Right cardiac atrium (tissue), 5 donors: ENCODE data around the gene PLCB1. TPM values are rescaled to one million over a fixed set of nuclear protein-coding genes. Genes with fewer than 3 reads are reported as not detected.

Experiments used
- ATAC-seq, 2 donors: fragments of 200-7000 bp; cut with Tn5 transposase; one replicate each; pipeline versions ENCODE4 v1.8.0 to v1.9.1; 2020; ENCODE audit warnings: moderate library complexity in 2 of 2, mild to moderate bottlenecking in 1 of 2
- DNase-seq, 3 donors: peaks; one replicate each; pipeline ENCODE4 v3.0.0-alpha.2; 2020
- H3K27ac ChIP-seq: one replicate; pipeline ENCODE4 v1.5.1; 2013; ENCODE audit warnings: mild to moderate bottlenecking, low read length, control low read depth, moderate library complexity
- H3K27me3 ChIP-seq: one replicate; pipeline ENCODE4 v1.6.1; 2013; ENCODE audit not compliant: control insufficient read depth, insufficient read depth
- H3K4me1 ChIP-seq: one replicate; pipeline ENCODE4 v1.6.1; 2013; ENCODE audit warnings: low read length; ENCODE audit not compliant: control insufficient read depth, insufficient read depth
- H3K4me3 ChIP-seq: one replicate; pipeline ENCODE4 v1.5.1; 2013; ENCODE audit warnings: low read length, control low read depth
- H3K9me3 ChIP-seq: one replicate; pipeline ENCODE4 v1.6.1; 2013; ENCODE audit warnings: low read length; ENCODE audit not compliant: control insufficient read depth
- WGBS: extraction: QIAGEN DNeasy Blood & Tissue Kit; methylation state at CpG from one replicate; pipeline ENCODE4 v1.1.7; 2013; 5-methylcytosine and 5-hydroxymethylcytosine counted together
- intact Hi-C, 4 donors: fragments of 100-400 bp; cut with DNase I; formaldehyde crosslinking; loops; one replicate each; pipeline versions ENCODE4 v1.11.0 to v1.14.0; 2022 to 2023
- polyA plus RNA-seq: library from polyadenylated mRNA; stranded (reverse); fragments of 200-250 nt; gene quantifications from one replicate; pipeline ENCODE4 v1.2.3, GENCODE V29; 2013
- total RNA-seq, 4 donors: library from RNA; stranded (reverse); fragmentation: NEBNext Ultra II Directional; extraction: Animal tissue kit (Norgen Biotek cat#: 25700); gene quantifications; one replicate each; pipeline ENCODE4 v1.2.1, GENCODE V29; 2021
- donor health status: healthy with polysubstance abuse.
- donor health status: DM: no; HTN: yes; CAD: no.
- donor health status: DM: no; HTN: no; CAD: no.
- donor health status: DM: no; HTN: yes; CAD: no; lungs with severe emphysema.
- donor health status: DM: yes; HTN: yes; CAD: no.

Gene PLCB1
- total and polyA plus RNA-seq, 5 donors = 7.6 to 20.3 (median 11.6) TPM

GRCh38 chr20:8284902-8285301 is 152.8 kb downstream of the PLCB1 start:
- no peak overlapping the region for H3K27ac ChIP-seq
- H3K4me1 ChIP-seq = peaks cover 2% of the 10 kb centered on the region
- no peak for ATAC-seq
- H3K4me3 ChIP-seq = no peak overlapping the region
- H3K27me3 ChIP-seq = no peaks in the 10 kb centered on the region
- no peaks in the 10 kb centered on the region for H3K9me3 ChIP-seq
- intact Hi-C loops = no loop called here
- DNase-seq = no peak
- WGBS = 89% methylated on average over 2 of the region's 2 CpGs

GRCh38 chr20:8287340-8287739 is 155.3 kb downstream of the PLCB1 start:
- Histone ChIP-seq H3K27ac (no peak overlapping the region), H3K27me3 (no peaks in the 10 kb centered on the region), H3K4me1 (peaks cover 2% of the 10 kb centered on the region), H3K9me3 (no peaks in the 10 kb centered on the region), H3K4me3 (no peak overlapping the region)
- intact Hi-C loops = no loop called here
- DNase-seq (no peak), ATAC-seq (no peak)
- 91% methylated on average over 5 of the region's 5 CpGs for WGBS

- ATAC-seq = no peak
- no peaks in the 10 kb centered on the region for H3K9me3 ChIP-seq
- H3K27ac ChIP-seq = no peak overlapping the region
- peaks cover 4% of the 10 kb centered on the region for H3K4me1 ChIP-seq
- H3K4me3 ChIP-seq = no peak overlapping the region
- H3K27me3 ChIP-seq = no peaks in the 10 kb centered on the region
- WGBS = 92% methylated on average over 1 of the region's 1 CpG
- intact Hi-C loops = no loop called here
- no peak for DNase-seq
Measured at GRCh38 chr20:8291200-8291599, 159.1 kb downstream of the PLCB1 start.

GRCh38 chr20:8291873-8292272 is 159.8 kb downstream of the PLCB1 start:
- no peaks in the 10 kb centered on the region for H3K27me3 ChIP-seq
- intact Hi-C loops = no loop called here
- ATAC-seq (no peak), DNase-seq (no peak)
- 87% methylated on average over 1 of the region's 1 CpG for WGBS
- H3K9me3 ChIP-seq = no peaks in the 10 kb centered on the region
- H3K4me3 ChIP-seq = no peak overlapping the region
- H3K27ac ChIP-seq = no peak overlapping the region
- H3K4me1 ChIP-seq = peaks cover 4% of the 10 kb centered on the region

GRCh38 chr20:8292793-8293192 is 160.7 kb downstream of the PLCB1 start:
- peaks cover 4% of the 10 kb centered on the region for H3K4me1 ChIP-seq
- no peak overlapping the region for H3K27ac ChIP-seq
- ATAC-seq (no peak), DNase-seq (no peak)
- no peaks in the 10 kb centered on the region for H3K9me3 ChIP-seq
- 89% methylated on average over 1 of the region's 1 CpG for WGBS
- intact Hi-C loops = no loop called here
- H3K4me3 ChIP-seq = no peak overlapping the region
- H3K27me3 ChIP-seq = no peaks in the 10 kb centered on the region

- Histone ChIP-seq H3K9me3 (no peaks in the 10 kb centered on the region), H3K27me3 (no peaks in the 10 kb centered on the region), H3K4me3 (no peak overlapping the region), H3K4me1 (peaks cover 2% of the 10 kb centered on the region), H3K27ac (no peak overlapping the region)
- no peak for ATAC-seq
- no peak for DNase-seq
- WGBS = 86% methylated on average over 4 of the region's 4 CpGs
- intact Hi-C loops = no loop called here
Measured at GRCh38 chr20:8293750-8294149, 161.7 kb downstream of the PLCB1 start.

GRCh38 chr20:8296536-8296935 is 164.5 kb downstream of the PLCB1 start:
- H3K4me1 ChIP-seq = peaks cover 2% of the 10 kb centered on the region
- no peaks in the 10 kb centered on the region for H3K27me3 ChIP-seq
- no peaks in the 10 kb centered on the region for H3K9me3 ChIP-seq
- H3K4me3 ChIP-seq = no peak overlapping the region
- intact Hi-C loops = no loop called here
- ATAC-seq = no peak
- no peak for DNase-seq
- WGBS = 95% methylated on average over 2 of the region's 2 CpGs
- H3K27ac ChIP-seq = no peak overlapping the region

GRCh38 chr20:8298426-8299043 is 166.5 kb downstream of the PLCB1 start:
- DNase-seq (no peak), ATAC-seq (no peak)
- H3K27ac ChIP-seq = no peak overlapping the region
- H3K9me3 ChIP-seq = no peaks in the 10 kb centered on the region
- H3K4me3 ChIP-seq = no peak overlapping the region
- intact Hi-C loops = no loop called here
- 95% methylated on average over 1 of the region's 1 CpG for WGBS
- H3K4me1 ChIP-seq = peaks cover 2% of the 10 kb centered on the region
- no peaks in the 10 kb centered on the region for H3K27me3 ChIP-seq

GRCh38 chr20:8299921-8300320 is 167.9 kb downstream of the PLCB1 start:
- Histone ChIP-seq H3K4me1 (peaks cover 2% of the 10 kb centered on the region), H3K9me3 (no peaks in the 10 kb centered on the region), H3K27me3 (no peaks in the 10 kb centered on the region), H3K27ac (no peak overlapping the region), H3K4me3 (no peak overlapping the region)
- intact Hi-C loops = loop anchor here in 1 of 4 donors (5.0 kb wide), 1 partner anchor 168 kb away; the partner anchor contains the start of gene PLCB1
- ATAC-seq (no peak), DNase-seq (no peak)
- 92% methylated on average over 4 of the region's 4 CpGs for WGBS

GRCh38 chr20:8301655-8302054 is 169.6 kb downstream of the PLCB1 start:
- Histone ChIP-seq H3K9me3 (no peaks in the 10 kb centered on the region), H3K4me1 (peaks cover 2% of the 10 kb centered on the region), H3K4me3 (no peak overlapping the region), H3K27me3 (no peaks in the 10 kb centered on the region), H3K27ac (no peak overlapping the region)
- DNase-seq = peak in 1 of 3 donors; percentile 19
- WGBS = 88% methylated on average over 4 of the region's 4 CpGs
- intact Hi-C loops = loop anchor here in 1 of 4 donors (5.0 kb wide), 1 partner anchor 169 kb away; the partner anchor contains the start of gene PLCB1
- ATAC-seq = no peak

GRCh38 chr20:8303651-8304050 is 171.6 kb downstream of the PLCB1 start:
- Histone ChIP-seq H3K27ac (no peak overlapping the region), H3K4me1 (peaks cover 2% of the 10 kb centered on the region)
- intact Hi-C loops = loop anchor here in 1 of 4 donors (5.0 kb wide), 1 partner anchor 171 kb away; the partner anchor contains the start of gene PLCB1

More at GRCh38 chr20:8303651-8304050, 171.6 kb downstream of the PLCB1 start:
- 35% methylated on average over 3 of the region's 3 CpGs for WGBS
- ATAC-seq (no peak), DNase-seq (no peak)
- no peaks in the 10 kb centered on the region for H3K27me3 ChIP-seq
- H3K4me3 ChIP-seq = no peak overlapping the region
- H3K9me3 ChIP-seq = no peaks in the 10 kb centered on the region
